HepG2 (cell line): Measurements from ENCODE around the gene ARFGEF3. TPM values are rescaled to one million over a fixed set of nuclear protein-coding genes. Genes with fewer than 3 reads are reported as not detected.

Experiments used
- AKAP8 ChIP-seq: sonication (generic); formaldehyde crosslinking; IDR thresholded peaks from 2 replicates; pipeline ENCODE4 v1.5.1; 2020; ENCODE audit warnings: mild to moderate bottlenecking, missing genetic modification reagents
- ARHGAP35 ChIP-seq: sonication (generic); formaldehyde crosslinking; IDR thresholded peaks from 2 replicates; pipeline ENCODE4 v1.9.0; 2022; ENCODE audit warnings: mild to moderate bottlenecking, inconsistent platforms, moderate library complexity, missing genetic modification reagents, borderline replicate concordance
- ESRRA ChIP-seq: sonication (generic); formaldehyde crosslinking; IDR thresholded peaks from 2 replicates; pipeline ENCODE4 v1.5.1; 2020; ENCODE audit warnings: mild to moderate bottlenecking, low read depth, missing genetic modification reagents
- HES4 ChIP-seq: sonication (generic); formaldehyde crosslinking; IDR thresholded peaks from 2 replicates; pipeline ENCODE4 v1.9.0; 2021; ENCODE audit warnings: mild to moderate bottlenecking, missing genetic modification reagents, borderline replicate concordance
- HNRNPUL1 ChIP-seq: fragments of 200-400 bp; formaldehyde crosslinking; IDR thresholded peaks from 2 replicates; pipeline ENCODE4 v1.6.1; 2017; ENCODE audit warnings: low read depth, mild to moderate bottlenecking, low read length, moderate library complexity
- ISL2 ChIP-seq: sonication (generic); formaldehyde crosslinking; IDR thresholded peaks from 2 replicates; pipeline ENCODE4 v1.5.0; 2020; ENCODE audit warnings: missing genetic modification reagents
- MLLT10 ChIP-seq: sonication (generic); formaldehyde crosslinking; IDR thresholded peaks from 2 replicates; pipeline ENCODE4 v1.4.0; 2020; ENCODE audit warnings: missing genetic modification reagents
- NFYC ChIP-seq: IDR thresholded peaks from 2 replicates; pipeline ENCODE4 v1.6.1; 2016; ENCODE audit warnings: missing genetic modification reagents, missing compliant biosample characterization
- SIN3B ChIP-seq: fragments of 150-350 bp; IDR thresholded peaks from 2 replicates; pipeline ENCODE4 v1.6.1; 2014; ENCODE audit warnings: low read length
- SRY ChIP-seq: sonication (generic); formaldehyde crosslinking; IDR thresholded peaks from 2 replicates; pipeline ENCODE4 v1.8.0; 2022; ENCODE audit warnings: mild to moderate bottlenecking, missing genetic modification reagents
- ZFP1 ChIP-seq: IDR thresholded peaks from 2 replicates; pipeline ENCODE4 v1.6.1; 2016
- ZMYM4 ChIP-seq: sonication (generic); formaldehyde crosslinking; IDR thresholded peaks from 2 replicates; pipeline ENCODE4 v1.8.1; 2023; ENCODE audit warnings: mild to moderate bottlenecking, missing genetic modification reagents
- ZNF543 ChIP-seq: sonication (generic); formaldehyde crosslinking; IDR thresholded peaks from 2 replicates; pipeline ENCODE4 v1.4.0; 2020; ENCODE audit warnings: mild to moderate bottlenecking, missing genetic modification reagents
- polyA plus RNA-seq, 8 experiments: library from polyadenylated mRNA; depleted of rRNA in 3 of 8; stranded (reverse) in 7 of 8; unstranded in 1 of 8; fragments of >200 nt; fragmentation: Illumina TruSeq in 4 of 8; extraction: Trizol in 4 of 8; gene quantifications; 2 replicates each; pipeline versions ENCODE4 v1.2.1 to v1.2.3, GENCODE V29; 2011 to 2016; ENCODE audit warnings: low read depth in 4 of 8, missing spikeins in 1 of 8, mixed read lengths in 1 of 8; ENCODE audit not compliant: insufficient read depth in 1 of 8
- total RNA-seq, 5 experiments: library from RNA; depleted of rRNA; stranded (reverse); fragments of >200 nt; fragmentation: Illumina TruSeq; extraction: Trizol; gene quantifications; 2 replicates each; pipeline ENCODE4 v1.2.3, GENCODE V29; 2016; ENCODE audit warnings: low read depth in 1 of 5
- TF ChIP-seq, protein P1 (sequence below): sonication (generic); formaldehyde crosslinking; IDR thresholded peaks from one replicate; pipeline ENCODE4 v1.5.1; 2020; ENCODE audit warnings: mild to moderate bottlenecking, missing genetic modification reagents; ENCODE audit errors: not compliant biosample characterization
- TF ChIP-seq, protein P2 (sequence below): sonication (generic); formaldehyde crosslinking; IDR thresholded peaks from 2 replicates; pipeline ENCODE4 v1.9.0; 2021; ENCODE audit warnings: missing genetic modification reagents, mild to moderate bottlenecking, borderline replicate concordance
- TF ChIP-seq, protein P3 (sequence below): sonication (generic); formaldehyde crosslinking; IDR thresholded peaks from 2 replicates; pipeline ENCODE4 v1.4.0; 2020; ENCODE audit warnings: missing genetic modification reagents, mild to moderate bottlenecking, borderline replicate concordance

The ARFGEF3 gene
- total and polyA plus RNA-seq, 2 of the 13 experiments (the other 11 are each of a cell fraction or from before 2014, with no cell fraction given), result 0.60 to 2.6 TPM

DNA sequence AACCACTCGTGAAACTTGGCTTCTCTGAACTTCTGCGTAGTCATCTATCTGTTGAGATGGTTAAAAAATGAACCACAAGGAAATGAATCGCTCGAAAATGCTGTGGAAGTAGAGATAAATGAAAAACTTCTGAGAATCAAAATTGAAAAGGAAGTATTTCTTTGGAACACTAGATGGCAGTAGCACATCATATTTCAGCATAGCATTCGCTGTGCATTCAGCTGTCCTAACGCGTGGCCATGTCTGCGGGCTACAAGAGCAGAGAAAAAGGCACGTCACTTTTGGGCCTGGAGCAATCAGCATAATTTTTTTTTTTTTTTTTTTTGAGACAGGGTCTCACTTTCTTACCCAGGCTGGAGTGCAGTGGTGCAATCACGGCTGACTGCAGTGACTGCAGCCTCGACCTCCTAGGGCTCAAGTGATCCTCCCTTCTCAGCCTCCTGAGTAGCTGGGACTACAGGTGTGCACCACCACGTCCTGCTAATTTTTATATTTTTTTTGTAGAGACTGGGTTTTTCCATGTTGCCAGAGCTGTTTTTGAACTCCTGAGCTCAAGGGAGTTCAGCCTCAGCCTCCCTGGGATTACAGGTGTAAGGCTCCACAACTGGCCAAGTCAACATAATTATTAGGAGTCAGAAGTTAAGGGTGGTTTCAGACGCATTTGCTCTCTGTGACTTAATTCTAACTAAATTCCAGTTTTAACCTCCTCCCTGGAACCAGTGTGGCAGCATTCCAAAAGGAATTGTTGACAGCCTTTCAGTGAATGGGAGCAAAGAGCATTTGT, 45.7 kb upstream of the ARFGEF3 start (continued):
- TF ChIP-seq, protein P1, sequence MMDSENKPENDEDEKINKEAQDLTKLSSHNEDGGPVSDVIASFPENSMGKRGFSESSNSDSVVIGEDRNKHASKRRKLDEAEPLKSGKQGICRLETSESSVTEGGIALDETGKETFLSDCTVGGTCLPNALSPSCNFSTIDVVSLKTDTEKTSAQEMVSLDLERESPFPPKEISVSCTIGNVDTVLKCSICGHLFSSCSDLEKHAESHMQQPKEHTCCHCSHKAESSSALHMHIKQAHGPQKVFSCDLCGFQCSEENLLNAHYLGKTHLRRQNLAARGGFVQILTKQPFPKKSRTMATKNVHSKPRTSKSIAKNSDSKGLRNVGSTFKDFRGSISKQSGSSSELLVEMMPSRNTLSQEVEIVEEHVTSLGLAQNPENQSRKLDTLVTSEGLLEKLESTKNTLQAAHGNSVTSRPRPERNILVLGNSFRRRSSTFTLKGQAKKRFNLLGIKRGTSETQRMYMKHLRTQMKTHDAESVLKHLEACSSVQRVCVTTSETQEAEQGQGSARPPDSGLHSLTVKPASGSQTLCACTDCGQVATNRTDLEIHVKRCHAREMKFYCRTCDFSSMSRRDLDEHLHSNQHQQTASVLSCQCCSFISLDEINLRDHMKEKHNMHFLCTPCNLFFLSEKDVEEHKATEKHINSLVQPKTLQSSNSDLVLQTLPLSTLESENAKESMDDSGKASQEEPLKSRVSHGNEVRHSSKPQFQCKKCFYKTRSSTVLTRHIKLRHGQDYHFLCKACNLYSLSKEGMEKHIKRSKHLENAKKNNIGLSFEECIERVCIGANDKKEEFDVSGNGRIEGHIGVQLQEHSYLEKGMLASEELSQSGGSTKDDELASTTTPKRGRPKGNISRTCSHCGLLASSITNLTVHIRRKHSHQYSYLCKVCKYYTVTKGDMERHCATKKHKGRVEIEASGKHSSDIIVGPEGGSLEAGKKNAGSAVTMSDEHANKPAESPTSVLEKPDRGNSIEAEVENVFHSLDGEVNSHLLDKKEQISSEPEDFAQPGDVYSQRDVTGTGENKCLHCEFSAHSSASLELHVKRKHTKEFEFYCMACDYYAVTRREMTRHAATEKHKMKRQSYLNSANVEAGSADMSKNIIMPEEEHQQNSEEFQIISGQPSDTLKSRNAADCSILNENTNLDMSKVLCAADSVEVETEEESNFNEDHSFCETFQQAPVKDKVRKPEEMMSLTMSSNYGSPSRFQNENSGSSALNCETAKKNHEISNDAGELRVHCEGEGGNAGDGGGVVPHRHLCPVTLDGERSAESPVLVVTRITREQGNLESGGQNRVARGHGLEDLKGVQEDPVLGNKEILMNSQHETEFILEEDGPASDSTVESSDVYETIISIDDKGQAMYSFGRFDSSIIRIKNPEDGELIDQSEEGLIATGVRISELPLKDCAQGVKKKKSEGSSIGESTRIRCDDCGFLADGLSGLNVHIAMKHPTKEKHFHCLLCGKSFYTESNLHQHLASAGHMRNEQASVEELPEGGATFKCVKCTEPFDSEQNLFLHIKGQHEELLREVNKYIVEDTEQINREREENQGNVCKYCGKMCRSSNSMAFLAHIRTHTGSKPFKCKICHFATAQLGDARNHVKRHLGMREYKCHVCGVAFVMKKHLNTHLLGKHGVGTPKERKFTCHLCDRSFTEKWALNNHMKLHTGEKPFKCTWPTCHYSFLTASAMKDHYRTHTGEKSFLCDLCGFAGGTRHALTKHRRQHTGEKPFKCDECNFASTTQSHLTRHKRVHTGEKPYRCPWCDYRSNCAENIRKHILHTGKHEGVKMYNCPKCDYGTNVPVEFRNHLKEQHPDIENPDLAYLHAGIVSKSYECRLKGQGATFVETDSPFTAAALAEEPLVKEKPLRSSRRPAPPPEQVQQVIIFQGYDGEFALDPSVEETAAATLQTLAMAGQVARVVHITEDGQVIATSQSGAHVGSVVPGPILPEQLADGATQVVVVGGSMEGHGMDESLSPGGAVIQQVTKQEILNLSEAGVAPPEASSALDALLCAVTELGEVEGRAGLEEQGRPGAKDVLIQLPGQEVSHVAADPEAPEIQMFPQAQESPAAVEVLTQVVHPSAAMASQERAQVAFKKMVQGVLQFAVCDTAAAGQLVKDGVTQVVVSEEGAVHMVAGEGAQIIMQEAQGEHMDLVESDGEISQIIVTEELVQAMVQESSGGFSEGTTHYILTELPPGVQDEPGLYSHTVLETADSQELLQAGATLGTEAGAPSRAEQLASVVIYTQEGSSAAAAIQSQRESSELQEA, result no peak
- TF ChIP-seq ZNF543 (CRISPR knock-in tag), result peak; percentile 74; the same call in 1 of the 2 replicates
- no peak for TF ChIP-seq ISL2
- TF ChIP-seq SRY (CRISPR knock-in tag), result no peak
- TF ChIP-seq, protein P2, sequence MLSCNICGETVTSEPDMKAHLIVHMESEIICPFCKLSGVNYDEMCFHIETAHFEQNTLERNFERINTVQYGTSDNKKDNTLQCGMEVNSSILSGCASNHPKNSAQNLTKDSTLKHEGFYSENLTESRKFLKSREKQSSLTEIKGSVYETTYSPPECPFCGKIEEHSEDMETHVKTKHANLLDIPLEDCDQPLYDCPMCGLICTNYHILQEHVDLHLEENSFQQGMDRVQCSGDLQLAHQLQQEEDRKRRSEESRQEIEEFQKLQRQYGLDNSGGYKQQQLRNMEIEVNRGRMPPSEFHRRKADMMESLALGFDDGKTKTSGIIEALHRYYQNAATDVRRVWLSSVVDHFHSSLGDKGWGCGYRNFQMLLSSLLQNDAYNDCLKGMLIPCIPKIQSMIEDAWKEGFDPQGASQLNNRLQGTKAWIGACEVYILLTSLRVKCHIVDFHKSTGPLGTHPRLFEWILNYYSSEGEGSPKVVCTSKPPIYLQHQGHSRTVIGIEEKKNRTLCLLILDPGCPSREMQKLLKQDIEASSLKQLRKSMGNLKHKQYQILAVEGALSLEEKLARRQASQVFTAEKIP (CRISPR knock-in tag), result no peak
- no peak for TF ChIP-seq NFYC (CRISPR knock-in tag)
- no peak for TF ChIP-seq ZMYM4
- TF ChIP-seq ARHGAP35, result no peak
- 0 out of 2 replicates have a peak, but pooled peaks have one; percentile 6 for TF ChIP-seq ZFP1
- 0 out of 2 replicates have a peak, but pooled peaks have one; percentile 18 for TF ChIP-seq ESRRA (CRISPR knock-in tag)
- TF ChIP-seq MLLT10 (CRISPR knock-in tag), result no peak
- TF ChIP-seq HES4, result no peak
- no peak for TF ChIP-seq AKAP8 (CRISPR knock-in tag)
- TF ChIP-seq, protein P3, sequence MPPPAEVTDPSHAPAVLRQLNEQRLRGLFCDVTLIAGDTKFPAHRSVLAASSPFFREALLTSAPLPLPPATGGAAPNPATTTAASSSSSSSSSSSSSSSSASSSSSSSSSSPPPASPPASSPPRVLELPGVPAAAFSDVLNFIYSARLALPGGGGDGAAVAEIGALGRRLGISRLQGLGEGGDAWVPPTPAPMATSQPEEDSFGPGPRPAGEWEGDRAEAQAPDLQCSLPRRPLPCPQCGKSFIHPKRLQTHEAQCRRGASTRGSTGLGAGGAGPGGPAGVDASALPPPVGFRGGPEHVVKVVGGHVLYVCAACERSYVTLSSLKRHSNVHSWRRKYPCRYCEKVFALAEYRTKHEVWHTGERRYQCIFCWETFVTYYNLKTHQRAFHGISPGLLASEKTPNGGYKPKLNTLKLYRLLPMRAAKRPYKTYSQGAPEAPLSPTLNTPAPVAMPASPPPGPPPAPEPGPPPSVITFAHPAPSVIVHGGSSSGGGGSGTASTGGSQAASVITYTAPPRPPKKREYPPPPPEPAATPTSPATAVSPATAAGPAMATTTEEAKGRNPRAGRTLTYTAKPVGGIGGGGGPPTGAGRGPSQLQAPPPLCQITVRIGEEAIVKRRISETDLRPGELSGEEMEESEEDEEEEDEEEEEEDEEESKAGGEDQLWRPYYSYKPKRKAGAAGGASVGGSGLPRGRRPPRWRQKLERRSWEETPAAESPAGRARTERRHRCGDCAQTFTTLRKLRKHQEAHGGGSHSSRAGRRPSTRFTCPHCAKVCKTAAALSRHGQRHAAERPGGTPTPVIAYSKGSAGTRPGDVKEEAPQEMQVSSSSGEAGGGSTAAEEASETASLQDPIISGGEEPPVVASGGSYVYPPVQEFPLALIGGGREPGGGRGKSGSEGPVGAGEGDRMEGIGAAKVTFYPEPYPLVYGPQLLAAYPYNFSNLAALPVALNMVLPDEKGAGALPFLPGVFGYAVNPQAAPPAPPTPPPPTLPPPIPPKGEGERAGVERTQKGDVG, result no peak
- no peak for TF ChIP-seq HNRNPUL1
- no peak for TF ChIP-seq SIN3B
